HG03103 (cell line): ENCODE measurements around the gene BCL2L1.
"Not testable (repeated sequence)": the region's sequence is repeated elsewhere in the genome, so short reads cannot be mapped to it uniquely, and the experiment has no call there.

ENCODE experiments used
- ATAC-seq: cut with Tn5 transposase; IDR thresholded peaks from one replicate; pipeline ENCODE4 v1.9.1; 2021; ENCODE audit warnings: low read depth; ENCODE audit not compliant: unreplicated experiment

Gene BCL2L1

GRCh38 chr20:31626534-31626933 is 96.1 kb downstream of the BCL2L1 start:
- ATAC-seq: not testable (repeated sequence)

GRCh38 chr20:31623123-31623505 is 99.6 kb downstream of the BCL2L1 start:
- not testable (repeated sequence) for ATAC-seq

GRCh38 chr20:31620246-31620645 is 102.4 kb downstream of the BCL2L1 start:
- ATAC-seq: no peak

DNA sequence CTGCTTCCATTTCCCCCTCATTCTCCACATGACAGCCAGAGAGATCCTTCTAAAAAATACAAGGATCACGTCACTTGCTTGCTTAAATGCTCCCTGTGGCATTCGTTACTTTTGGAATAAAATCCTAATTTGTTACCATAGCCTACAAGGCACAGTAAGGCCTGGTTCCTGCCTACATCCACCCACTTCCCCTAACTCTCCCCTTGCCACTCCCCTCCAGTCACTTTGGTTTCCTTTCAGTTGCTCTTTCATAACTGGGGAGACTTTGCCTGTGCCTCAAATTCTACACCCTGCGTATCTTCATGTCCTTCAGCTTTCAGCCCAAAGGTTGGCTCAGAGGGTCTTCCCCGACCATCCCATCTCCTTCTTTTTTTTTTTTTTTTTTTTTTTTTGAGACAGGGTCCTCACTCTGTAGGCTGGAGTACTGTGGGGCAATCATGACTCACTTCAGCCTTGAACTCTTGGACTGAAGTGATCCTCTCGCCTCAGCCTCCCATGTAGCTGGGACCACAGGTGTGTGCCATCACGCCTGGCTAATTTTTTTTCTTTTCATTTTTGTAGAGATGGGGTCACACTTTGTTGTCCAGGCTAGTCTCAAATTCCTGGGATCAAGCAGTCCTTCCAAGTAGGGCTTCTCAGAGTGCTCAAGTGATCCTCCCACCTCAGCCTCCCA is 105.1 kb downstream of the BCL2L1 start:
- no peak for ATAC-seq

- ATAC-seq: no peak
Measured at GRCh38 chr20:31615416-31615815, 107.3 kb downstream of the BCL2L1 start.
